PFSK-1 (cell line): ENCODE results near the gene PEAR1.

Source experiments
- FOXP2 ChIP-seq: optimal IDR thresholded peaks from 2 replicates; pipeline ENCODE3; 2011; ENCODE audit warnings: borderline replicate concordance, control low read depth, inconsistent platforms; ENCODE audit not compliant: insufficient read depth; ENCODE audit errors: extremely low read length, extremely low read depth
- POLR2AphosphoS5 ChIP-seq: IDR thresholded peaks from 2 replicates; pipeline ENCODE4 v1.6.1; 2012; ENCODE audit warnings: low read depth, mild to moderate bottlenecking, control low read depth, low read length, moderate library complexity
- SIN3A ChIP-seq: IDR thresholded peaks from 2 replicates; pipeline ENCODE4 v1.6.1; 2012; ENCODE audit warnings: mild to moderate bottlenecking, low read length, moderate library complexity, borderline replicate concordance; ENCODE audit not compliant: insufficient read depth
- TAF1 ChIP-seq: IDR thresholded peaks from 2 replicates; pipeline ENCODE4 v1.6.1; 2012; ENCODE audit warnings: low read length, control low read depth, borderline replicate concordance; ENCODE audit not compliant: insufficient read depth
- TF ChIP-seq, protein P1 (sequence below), 2 experiments: IDR thresholded peaks; 2 replicates each; pipeline versions ENCODE4 v1.6.1 to v1.8.0; 2011 to 2012; ENCODE audit warnings: low read depth in 2 of 2, low read length in 2 of 2, control low read depth in 1 of 2, inconsistent platforms in 1 of 2, mild to moderate bottlenecking in 1 of 2, moderate library complexity in 1 of 2; ENCODE audit not compliant: insufficient read depth in 1 of 2

Gene PEAR1

DNA sequence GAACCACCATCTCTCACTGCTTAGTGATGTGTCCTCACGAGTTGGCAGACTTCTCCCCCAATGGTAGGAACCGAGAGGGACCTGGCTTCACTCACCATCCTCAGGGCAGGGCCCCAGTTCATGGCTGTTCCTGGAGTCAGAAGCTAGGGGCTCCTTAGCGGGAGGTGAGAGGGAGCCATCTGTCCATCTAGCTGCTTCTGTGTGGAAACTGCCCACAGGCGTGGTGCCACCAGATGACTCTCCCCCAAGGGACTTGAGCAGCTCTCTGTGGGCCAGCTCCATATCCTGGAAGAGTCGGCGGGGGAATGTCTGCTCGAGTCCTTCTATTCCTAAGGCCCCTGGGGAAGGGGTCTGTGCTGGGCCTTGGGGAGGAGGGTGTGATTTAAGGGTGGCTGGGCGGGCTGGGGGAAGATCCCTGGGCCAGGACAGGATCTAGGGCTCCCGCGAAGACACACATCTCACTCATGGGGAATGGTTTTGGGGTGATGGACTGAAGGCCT lies 43.3 kb downstream of the PEAR1 start:
- TF ChIP-seq TAF1, result no peak
- TF ChIP-seq POLR2AphosphoS5, result no peak
- TF ChIP-seq, protein P1, sequence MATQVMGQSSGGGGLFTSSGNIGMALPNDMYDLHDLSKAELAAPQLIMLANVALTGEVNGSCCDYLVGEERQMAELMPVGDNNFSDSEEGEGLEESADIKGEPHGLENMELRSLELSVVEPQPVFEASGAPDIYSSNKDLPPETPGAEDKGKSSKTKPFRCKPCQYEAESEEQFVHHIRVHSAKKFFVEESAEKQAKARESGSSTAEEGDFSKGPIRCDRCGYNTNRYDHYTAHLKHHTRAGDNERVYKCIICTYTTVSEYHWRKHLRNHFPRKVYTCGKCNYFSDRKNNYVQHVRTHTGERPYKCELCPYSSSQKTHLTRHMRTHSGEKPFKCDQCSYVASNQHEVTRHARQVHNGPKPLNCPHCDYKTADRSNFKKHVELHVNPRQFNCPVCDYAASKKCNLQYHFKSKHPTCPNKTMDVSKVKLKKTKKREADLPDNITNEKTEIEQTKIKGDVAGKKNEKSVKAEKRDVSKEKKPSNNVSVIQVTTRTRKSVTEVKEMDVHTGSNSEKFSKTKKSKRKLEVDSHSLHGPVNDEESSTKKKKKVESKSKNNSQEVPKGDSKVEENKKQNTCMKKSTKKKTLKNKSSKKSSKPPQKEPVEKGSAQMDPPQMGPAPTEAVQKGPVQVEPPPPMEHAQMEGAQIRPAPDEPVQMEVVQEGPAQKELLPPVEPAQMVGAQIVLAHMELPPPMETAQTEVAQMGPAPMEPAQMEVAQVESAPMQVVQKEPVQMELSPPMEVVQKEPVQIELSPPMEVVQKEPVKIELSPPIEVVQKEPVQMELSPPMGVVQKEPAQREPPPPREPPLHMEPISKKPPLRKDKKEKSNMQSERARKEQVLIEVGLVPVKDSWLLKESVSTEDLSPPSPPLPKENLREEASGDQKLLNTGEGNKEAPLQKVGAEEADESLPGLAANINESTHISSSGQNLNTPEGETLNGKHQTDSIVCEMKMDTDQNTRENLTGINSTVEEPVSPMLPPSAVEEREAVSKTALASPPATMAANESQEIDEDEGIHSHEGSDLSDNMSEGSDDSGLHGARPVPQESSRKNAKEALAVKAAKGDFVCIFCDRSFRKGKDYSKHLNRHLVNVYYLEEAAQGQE (IDR thresholded peaks at IDR 0.05; ENCODE audit: insufficient read depth in 1 of 2, low read depth in 2 of 2, low read length in 2 of 2), result no peak
- TF ChIP-seq FOXP2, result no peak
- TF ChIP-seq SIN3A, result no peak

DNA sequence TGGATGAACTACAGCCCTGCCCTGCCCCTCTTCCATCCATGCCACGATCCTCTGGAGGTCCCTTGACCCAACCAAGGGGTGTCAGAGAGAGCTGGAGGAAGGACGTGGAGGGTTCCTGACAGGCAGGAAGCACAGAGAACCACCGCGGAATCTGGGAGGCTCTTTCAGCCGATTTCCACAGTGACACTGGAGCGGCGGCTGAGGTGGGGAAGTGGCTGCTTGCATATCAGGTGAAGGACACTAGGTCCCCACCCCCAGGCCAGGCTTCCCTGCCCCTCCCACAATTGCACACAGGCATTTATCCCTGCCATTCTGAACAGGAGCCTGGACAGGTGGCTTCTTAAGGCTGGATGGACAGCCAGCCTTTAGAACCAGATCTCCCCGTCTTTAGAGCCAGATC lies 44.4 kb downstream of the PEAR1 start:
- TF ChIP-seq FOXP2 (no peak), TAF1 (no peak), POLR2AphosphoS5 (no peak), SIN3A (no peak)
- TF ChIP-seq, protein P1 (IDR thresholded peaks at IDR 0.05; ENCODE audit: insufficient read depth in 1 of 2, low read depth in 2 of 2, low read length in 2 of 2), result no peak

DNA sequence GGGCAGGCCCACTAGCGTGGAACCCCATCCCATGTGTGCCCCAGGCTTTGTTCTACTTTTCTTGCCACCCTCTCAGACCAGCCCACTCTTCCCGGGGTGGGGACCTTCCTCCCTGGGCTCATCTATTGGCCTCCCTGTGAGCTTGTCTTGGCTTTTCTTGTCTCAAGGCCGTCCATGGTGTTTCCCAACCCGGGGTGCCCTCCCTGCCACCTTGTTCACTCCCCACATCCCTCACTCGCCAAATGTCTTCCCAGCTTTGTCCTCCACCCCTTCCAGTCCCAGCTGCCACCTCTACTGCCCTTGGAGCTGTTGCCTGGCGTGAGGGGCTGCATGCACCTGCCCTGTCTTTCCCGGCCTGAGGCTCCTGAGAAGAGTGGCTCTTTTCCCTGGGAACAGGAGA lies 45.3 kb downstream of the PEAR1 start:
- TF ChIP-seq FOXP2, result no peak
- TF ChIP-seq, protein P1 (IDR thresholded peaks at IDR 0.05; ENCODE audit: insufficient read depth in 1 of 2, low read depth in 2 of 2, low read length in 2 of 2), result no peak
- no peak for TF ChIP-seq SIN3A
- no peak for TF ChIP-seq TAF1

DNA sequence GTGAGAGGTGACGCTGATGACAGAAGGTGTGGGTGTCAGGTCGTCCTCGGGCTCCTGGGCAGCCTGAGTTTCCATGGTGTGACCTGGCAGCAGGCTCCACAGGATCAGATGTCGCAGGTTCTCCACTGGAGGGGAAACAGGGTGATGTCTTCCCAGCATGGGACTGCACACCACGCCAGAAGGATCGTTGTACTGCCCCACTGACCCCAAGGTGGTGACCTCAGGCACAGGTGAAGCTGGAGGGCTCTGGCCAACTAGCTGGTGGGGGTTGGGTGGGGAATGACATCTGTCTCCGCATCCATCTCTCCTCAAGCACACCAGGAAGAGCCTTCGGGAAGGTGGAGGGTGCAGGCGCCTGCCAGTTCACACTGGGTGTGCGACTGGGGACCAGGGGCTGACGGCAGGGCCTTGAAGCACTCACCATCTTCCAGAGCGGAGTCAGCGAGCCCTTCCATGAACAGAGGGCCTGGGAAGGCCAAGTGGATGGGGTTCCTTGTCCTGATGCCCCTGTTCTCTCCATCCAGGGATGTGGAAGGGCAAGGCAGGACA lies 46.3 kb downstream of the PEAR1 start:
- no peak for TF ChIP-seq FOXP2

DNA sequence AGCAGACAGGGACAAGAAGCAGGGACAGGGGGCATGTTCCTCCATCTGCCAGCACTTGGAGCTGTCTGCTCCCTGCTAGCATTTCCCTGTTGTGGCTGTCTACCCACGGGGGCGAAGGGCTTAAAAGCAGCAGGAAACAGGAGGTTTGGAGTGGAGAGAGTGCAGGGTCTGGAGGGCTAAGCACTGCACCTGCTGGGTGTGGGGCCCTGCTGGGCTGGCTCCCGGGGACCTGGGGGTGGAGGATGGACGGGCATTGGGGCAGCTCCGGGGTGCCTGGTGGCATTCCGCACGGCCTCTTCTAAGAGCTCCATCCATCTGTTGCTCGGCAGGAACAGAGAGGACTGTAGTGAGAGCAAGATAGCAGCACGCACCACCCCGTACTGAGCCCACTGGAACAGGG lies 48.2 kb downstream of the PEAR1 start:
- no peak for TF ChIP-seq TAF1
- no peak for TF ChIP-seq SIN3A
- TF ChIP-seq FOXP2, result no peak
- TF ChIP-seq, protein P1 (IDR thresholded peaks at IDR 0.05; ENCODE audit: insufficient read depth in 1 of 2, low read depth in 2 of 2, low read length in 2 of 2), result no peak
- TF ChIP-seq POLR2AphosphoS5, result no peak
